OCI-LY3 (cell line): ENCODE results near the gene VTCN1.

Source experiments
- H2AFZ ChIP-seq: fragments of 200-600, 300-600 bp; shearing (Covaris generic); 2 replicates; pipeline ENCODE4 v1.6.0; 2014; ENCODE audit warnings: antibody characterized with exemption, low read depth, low read length
- H3K27ac ChIP-seq: fragments of 200-600, 300-600 bp; sonication (generic); 2 replicates; pipeline ENCODE4 v1.5.1; 2014; ENCODE audit warnings: mild to moderate bottlenecking, low read length, moderate library complexity, mixed read lengths
- H3K27me3 ChIP-seq: fragments of 200-600, 300-600 bp; sonication (generic); 2 replicates; pipeline ENCODE4 v1.6.1; 2014; ENCODE audit warnings: low read depth, low read length, mixed read lengths
- H3K36me3 ChIP-seq: fragments of 200-600, 300-600 bp; sonication (generic); replicated peaks from 2 replicates; pipeline ENCODE3; 2014; ENCODE audit warnings: low read depth, low read length, mixed read lengths
- H3K4me1 ChIP-seq: fragments of 300-600, 200-600 bp; sonication (generic); 2 replicates; pipeline ENCODE4 v1.6.1; 2014; ENCODE audit warnings: low read length, mixed read lengths
- H3K4me2 ChIP-seq: fragments of 200-600, 300-600 bp; sonication (generic); 2 replicates; pipeline ENCODE4 v1.6.1; 2014; ENCODE audit warnings: low read length, mixed read lengths
- H3K4me3 ChIP-seq: fragments of 300-600, 200-600 bp; sonication (generic); 2 replicates; pipeline ENCODE4 v1.5.1; 2014; ENCODE audit warnings: antibody characterized with exemption, mild to moderate bottlenecking, low read length, moderate library complexity
- H3K79me2 ChIP-seq: fragments of 300-600, 200-600 bp; shearing (Covaris generic); 2 replicates; pipeline ENCODE4 v1.6.1; 2014; ENCODE audit warnings: mild to moderate bottlenecking, low read length, mixed read lengths
- H3K9ac ChIP-seq: fragments of 300-600, 200-600 bp; shearing (Covaris generic); 2 replicates; pipeline ENCODE4 v1.6.0; 2014; ENCODE audit warnings: mild to moderate bottlenecking, low read length, moderate library complexity
- H3K9me3 ChIP-seq: fragments of 200-600, 300-600 bp; shearing (Covaris generic); 2 replicates; pipeline ENCODE4 v1.6.1; 2014; ENCODE audit warnings: low read length, mixed read lengths; ENCODE audit not compliant: insufficient read depth
- H4K20me1 ChIP-seq: fragments of 200-600, 300-600 bp; sonication (generic); 2 replicates; pipeline ENCODE4 v1.6.1; 2016; ENCODE audit warnings: low read length, mixed read lengths; ENCODE audit not compliant: insufficient read depth
- CTCF ChIP-seq: fragments of 200-600, 300-600 bp; sonication (generic); IDR thresholded peaks from 2 replicates; pipeline ENCODE4 v1.5.1; 2014; ENCODE audit warnings: antibody characterized with exemption, low read length, low read depth
- EZH2phosphoT487 ChIP-seq: fragments of 200-600 bp; shearing (Covaris generic); IDR thresholded peaks from 2 replicates; pipeline ENCODE4 v1.6.1; 2018; ENCODE audit warnings: antibody characterized with exemption, mixed run types, low read depth

The VTCN1 gene

GRCh38 chr1:117101334-117101733 is 109.4 kb downstream of the VTCN1 start:
- no peak overlapping the region for H2AFZ ChIP-seq
- no peak overlapping the region for H3K4me2 ChIP-seq
- no peaks in the 10 kb centered on the region for H3K9me3 ChIP-seq
- no peaks in the 10 kb centered on the region for H3K27me3 ChIP-seq
- H3K36me3 ChIP-seq: peaks cover 43% of the 10 kb centered on the region
- no peaks in the 10 kb centered on the region for H3K4me1 ChIP-seq
- no peak overlapping the region for H3K9ac ChIP-seq
- no peaks in the 10 kb centered on the region for H4K20me1 ChIP-seq
- no peak overlapping the region for H3K27ac ChIP-seq
- no peaks in the 10 kb centered on the region for H3K79me2 ChIP-seq
- TF ChIP-seq EZH2phosphoT487: no peak
- TF ChIP-seq CTCF: no peak
- H3K4me3 ChIP-seq: no peak overlapping the region

- no peaks in the 10 kb centered on the region for H3K27me3 ChIP-seq
- H3K27ac ChIP-seq: no peak overlapping the region
- H3K9ac ChIP-seq: no peak overlapping the region
- no peaks in the 10 kb centered on the region for H3K9me3 ChIP-seq
- H3K4me2 ChIP-seq: no peak overlapping the region
- no peak for TF ChIP-seq EZH2phosphoT487
- no peak for TF ChIP-seq CTCF
- H3K36me3 ChIP-seq: peaks cover 57% of the 10 kb centered on the region
- H2AFZ ChIP-seq: no peak overlapping the region
- H3K4me3 ChIP-seq: no peak overlapping the region
- no peaks in the 10 kb centered on the region for H3K79me2 ChIP-seq
- no peaks in the 10 kb centered on the region for H4K20me1 ChIP-seq
- no peaks in the 10 kb centered on the region for H3K4me1 ChIP-seq
Measured at GRCh38 chr1:117098287-117098890, 112.3 kb downstream of the VTCN1 start.

GRCh38 chr1:117097443-117097842 is 113.3 kb downstream of the VTCN1 start:
- Histone ChIP-seq H3K79me2 (no peaks in the 10 kb centered on the region), H3K4me2 (no peak overlapping the region), H3K36me3 (peaks cover 58% of the 10 kb centered on the region)

GRCh38 chr1:117096951-117097408 is 113.7 kb downstream of the VTCN1 start:
- H3K27ac ChIP-seq: no peak overlapping the region
- H3K4me2 ChIP-seq: no peak overlapping the region

More at GRCh38 chr1:117097443-117097842, 113.3 kb downstream of the VTCN1 start:
- no peak overlapping the region for H3K27ac ChIP-seq
- H3K4me3 ChIP-seq: no peak overlapping the region
- no peaks in the 10 kb centered on the region for H3K27me3 ChIP-seq
- no peaks in the 10 kb centered on the region for H3K9me3 ChIP-seq
- H4K20me1 ChIP-seq: no peaks in the 10 kb centered on the region
- H2AFZ ChIP-seq: no peak overlapping the region
- no peaks in the 10 kb centered on the region for H3K4me1 ChIP-seq
- no peak overlapping the region for H3K9ac ChIP-seq
- TF ChIP-seq CTCF (no peak), EZH2phosphoT487 (no peak)

More at GRCh38 chr1:117096951-117097408, 113.7 kb downstream of the VTCN1 start:
- H3K79me2 ChIP-seq: no peaks in the 10 kb centered on the region
- no peak for TF ChIP-seq EZH2phosphoT487
- no peak for TF ChIP-seq CTCF
- H3K9ac ChIP-seq: no peak overlapping the region
- H3K9me3 ChIP-seq: no peaks in the 10 kb centered on the region
- H2AFZ ChIP-seq: no peak overlapping the region
- H3K36me3 ChIP-seq: peaks cover 56% of the 10 kb centered on the region
- H3K4me1 ChIP-seq: no peaks in the 10 kb centered on the region
- H3K4me3 ChIP-seq: no peak overlapping the region
- H4K20me1 ChIP-seq: no peaks in the 10 kb centered on the region
- H3K27me3 ChIP-seq: no peaks in the 10 kb centered on the region
